HG03159 (cell line): ENCODE measurements around the gene GNAZ.

ENCODE experiments used
- ATAC-seq: cut with Tn5 transposase; IDR thresholded peaks from one replicate; pipeline ENCODE4 v1.9.1; 2021; ENCODE audit warnings: mild to moderate bottlenecking, moderate library complexity; ENCODE audit not compliant: unreplicated experiment

The GNAZ gene

DNA sequence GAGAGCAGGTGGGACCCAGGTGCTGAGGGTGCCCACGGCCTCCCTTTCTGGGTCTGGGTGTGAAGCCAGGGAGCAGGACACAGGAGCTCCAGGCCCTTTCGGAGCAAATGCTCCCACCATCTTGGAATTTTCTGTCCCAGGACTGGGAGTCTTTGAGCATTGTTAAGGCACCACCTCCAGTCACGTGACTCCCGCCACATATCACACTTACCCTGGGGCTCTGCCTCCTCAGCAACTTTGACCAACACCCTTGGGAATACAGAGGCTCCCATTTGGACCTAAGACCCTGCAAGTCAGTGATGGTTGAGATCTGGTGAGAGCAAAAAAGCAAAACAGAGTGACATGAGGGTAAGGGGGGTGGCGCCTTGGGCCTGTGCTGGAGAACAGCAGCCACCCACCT lies 35.6 kb downstream of the GNAZ start:
- ATAC-seq: no peak

DNA sequence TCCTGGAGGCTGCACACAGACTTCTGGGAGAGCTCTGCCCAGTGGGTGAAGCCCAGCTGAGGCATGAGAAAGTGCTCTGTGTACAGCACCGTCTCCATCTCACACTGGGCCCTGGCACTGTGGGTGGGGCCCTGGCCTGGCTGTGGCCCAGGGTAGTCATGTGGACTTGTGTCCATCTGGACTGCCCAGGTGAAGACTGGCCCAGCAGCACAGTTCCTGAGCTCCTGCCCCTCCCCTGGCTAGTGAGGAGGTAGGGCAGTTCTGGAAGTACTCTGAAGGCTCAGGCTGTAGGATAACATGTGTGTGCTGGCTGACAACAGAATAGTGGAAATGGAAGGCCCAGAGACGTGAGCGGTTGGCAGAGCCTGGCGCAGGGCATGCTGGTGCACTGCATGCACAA lies 36.0 kb downstream of the GNAZ start:
- no peak for ATAC-seq

DNA sequence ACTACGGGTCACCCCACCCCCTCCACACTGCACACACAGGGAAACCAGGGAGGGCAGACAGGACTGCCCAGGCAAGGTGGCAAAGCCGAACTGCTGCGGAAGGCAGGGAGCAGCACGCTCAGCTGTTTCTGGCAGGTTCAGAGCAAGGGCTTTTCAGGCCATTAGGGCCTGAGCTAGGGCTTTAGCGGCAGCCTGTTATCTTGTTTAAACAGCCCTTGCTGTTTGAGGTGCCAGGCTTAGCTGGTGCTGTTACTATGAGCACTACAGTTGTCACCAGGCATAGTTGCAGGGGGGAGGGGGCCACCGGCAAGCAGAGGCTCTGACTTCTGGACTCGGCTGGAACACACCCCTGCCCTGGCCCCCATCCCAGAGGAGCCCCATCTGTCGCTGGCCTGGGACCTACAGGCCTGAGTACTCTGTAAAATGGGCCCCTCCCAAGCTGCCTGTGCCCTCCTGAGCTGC lies 36.6 kb downstream of the GNAZ start:
- ATAC-seq: no peak

DNA sequence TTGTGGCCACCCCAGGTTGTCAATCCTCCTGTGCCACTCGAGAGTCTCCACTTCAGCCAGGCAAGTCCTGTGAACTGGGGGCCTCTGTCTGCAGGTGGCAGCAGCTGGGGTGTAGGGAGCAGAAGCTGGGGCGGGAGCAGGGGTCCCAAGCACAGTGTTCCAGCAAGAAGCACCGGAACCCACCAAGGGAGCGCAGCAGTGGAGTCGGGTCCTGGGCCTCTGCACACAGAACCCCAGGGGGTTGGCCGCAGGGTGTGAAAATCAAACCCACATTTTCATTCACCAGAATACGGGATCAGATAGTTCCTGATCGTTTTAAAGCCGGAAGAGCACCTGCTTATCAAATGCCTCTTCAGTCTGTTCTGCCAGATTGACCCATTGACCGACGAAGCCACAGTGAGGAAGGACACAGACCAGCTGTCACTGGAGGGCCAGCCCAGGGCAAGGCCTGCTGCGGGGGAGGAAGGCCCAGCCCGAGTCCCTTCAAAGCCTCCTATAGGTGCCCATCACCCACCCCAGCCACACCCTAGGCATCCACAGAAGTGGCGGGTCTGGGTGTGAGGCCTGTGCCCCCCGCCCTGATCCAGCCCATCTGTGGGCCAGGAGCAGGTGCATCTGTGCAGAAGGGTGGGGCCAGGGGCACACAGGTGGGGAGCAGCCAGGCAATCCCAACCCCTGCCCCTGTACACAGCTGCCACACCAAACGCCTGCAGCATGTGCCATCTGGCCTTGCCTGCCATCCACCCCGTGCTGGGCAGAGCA lies 37.3 kb downstream of the GNAZ start:
- ATAC-seq: no peak

DNA sequence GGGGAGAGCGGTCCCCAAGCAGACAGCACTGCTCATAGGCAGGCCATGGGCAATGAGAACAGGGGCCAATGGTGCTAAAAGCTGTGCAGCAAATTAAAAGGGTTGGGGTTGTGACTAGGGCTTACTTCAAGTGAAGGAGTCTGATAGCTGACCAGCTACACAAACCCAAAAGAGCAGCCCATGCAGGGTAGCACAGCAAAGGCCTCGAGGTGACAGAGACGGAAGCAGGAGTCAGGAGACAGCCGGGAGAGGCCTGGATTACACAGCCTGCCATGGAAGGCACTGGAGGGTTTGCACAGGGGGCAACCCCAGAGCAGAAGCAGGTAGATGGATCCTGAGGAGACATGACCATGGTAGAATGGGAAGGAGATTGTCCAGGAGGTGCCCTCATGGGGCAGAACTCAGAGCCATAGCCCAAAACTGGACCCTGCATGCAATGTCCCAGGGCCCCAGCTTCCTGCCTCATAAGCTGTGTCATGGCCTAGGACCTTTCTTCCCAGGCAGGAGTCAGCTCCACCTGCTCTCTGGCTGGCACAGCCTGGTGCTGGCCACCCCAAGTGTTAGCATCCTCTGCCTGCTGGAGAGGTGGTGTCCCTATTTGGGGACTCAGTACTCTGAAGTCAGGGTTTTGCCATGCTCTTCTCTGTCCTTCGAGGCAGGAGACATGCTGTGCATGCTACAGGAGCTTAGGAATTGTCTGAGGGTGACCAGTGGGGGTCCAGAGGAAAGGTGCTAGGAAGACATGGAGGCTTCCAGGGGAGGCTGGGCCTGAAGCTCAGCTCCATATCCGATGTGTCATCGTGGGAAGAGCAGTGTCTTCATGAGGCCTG lies 38.1 kb downstream of the GNAZ start:
- no peak for ATAC-seq

DNA sequence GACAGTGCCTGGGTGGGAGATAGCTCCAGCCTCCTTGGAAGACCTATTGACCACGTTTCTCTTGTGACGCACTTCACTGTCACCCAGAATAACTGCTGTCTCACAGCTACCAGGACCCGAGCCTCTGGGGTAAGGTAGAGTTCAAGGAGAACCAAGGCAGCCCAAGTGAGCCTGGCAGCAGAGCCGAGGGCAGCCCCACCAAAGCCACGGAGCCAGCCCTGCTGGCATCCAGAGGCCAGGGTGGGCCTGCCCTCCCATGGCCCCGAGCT lies 38.7 kb downstream of the GNAZ start:
- ATAC-seq: no peak

DNA sequence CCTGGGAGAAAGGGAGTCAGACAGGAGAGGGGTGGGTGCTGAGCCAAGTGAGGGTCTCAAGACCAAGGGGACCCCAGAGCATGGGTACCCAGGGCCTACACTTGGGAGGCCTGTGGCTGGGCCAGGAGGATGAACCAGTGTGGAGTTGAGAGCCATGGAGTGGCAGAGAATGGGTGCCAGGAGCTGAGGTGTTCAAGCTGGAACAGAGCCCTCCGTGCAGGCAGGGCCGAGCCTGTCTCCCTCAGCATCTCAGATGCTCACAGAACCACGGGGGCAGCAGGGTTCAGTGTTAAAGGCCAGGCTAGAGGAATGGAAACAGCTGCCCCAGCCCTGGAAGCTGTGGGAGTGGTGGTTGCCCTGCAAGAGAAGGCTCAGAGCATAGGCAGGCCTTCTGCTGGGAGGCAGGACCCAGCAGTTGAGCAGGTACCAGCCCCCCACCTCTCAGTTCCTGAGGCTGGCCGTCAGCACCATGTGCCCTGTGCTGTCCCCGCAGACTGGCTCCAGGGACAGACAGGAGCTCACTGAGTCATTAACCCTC lies 39.2 kb downstream of the GNAZ start:
- no peak for ATAC-seq

DNA sequence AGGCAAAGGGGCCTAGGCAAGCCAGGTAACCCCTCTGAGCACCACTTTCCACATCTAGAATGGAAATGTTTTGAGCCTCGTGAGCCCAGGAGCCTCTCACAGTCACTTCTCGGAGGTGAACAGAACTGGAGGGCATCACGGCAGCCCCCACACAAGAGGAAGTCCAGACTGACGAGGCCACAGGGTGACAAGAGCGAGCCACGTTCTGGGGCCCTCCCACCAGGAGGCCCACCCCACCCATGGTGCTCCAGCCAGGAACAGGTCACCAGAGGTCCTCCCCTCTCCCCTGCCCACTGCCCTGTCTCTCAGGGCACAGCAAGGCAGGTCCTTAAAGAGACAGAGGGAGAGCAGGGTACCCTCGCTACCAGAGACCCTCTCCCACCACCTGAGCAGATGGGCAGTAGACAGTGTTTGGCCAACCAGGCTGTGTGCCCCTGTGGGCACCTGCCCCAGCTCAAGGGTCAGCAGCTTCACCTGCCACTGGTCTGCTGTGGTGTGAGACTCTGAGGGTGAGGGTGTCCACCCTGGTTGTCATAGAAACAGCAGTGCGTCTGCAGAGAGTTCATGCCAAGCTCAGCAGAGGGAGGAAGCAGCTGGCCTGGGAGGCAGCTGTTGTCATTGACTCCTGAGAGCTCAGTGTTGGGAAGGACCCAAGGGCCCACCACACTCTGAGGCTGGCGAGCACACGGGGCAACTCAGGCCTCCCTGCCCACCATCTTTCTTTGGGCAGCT lies 40.0 kb downstream of the GNAZ start:
- ATAC-seq: no peak

DNA sequence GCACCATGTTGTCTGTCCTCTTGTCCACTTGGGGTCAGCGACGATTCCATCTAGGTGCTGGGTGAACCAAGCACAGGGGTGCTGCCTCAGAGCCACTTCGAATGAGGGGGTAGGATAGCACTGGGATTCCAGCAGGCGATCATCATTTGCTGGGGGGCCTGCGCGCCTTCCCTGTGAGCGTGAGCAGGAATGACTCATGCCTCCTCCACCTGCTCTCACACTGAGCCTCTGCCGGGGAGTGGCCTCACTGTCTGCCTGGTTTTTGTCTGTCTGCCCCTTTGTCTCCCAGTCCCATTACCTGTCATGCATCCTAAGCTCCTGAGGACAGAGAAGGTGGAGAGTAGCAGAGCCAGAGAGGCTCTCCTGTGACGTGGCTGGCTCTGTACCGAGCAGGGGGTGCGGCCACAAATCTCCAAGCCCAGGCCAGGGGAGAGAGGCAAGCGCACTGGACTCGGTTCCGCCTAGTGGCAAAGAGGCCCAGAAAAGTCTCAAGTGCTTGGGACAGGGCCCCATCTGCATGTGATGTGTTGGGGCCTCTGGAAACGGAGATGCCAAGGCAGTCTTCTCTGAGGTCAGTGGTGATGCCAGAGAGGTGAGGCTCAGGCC lies 40.7 kb downstream of the GNAZ start:
- no peak for ATAC-seq

DNA sequence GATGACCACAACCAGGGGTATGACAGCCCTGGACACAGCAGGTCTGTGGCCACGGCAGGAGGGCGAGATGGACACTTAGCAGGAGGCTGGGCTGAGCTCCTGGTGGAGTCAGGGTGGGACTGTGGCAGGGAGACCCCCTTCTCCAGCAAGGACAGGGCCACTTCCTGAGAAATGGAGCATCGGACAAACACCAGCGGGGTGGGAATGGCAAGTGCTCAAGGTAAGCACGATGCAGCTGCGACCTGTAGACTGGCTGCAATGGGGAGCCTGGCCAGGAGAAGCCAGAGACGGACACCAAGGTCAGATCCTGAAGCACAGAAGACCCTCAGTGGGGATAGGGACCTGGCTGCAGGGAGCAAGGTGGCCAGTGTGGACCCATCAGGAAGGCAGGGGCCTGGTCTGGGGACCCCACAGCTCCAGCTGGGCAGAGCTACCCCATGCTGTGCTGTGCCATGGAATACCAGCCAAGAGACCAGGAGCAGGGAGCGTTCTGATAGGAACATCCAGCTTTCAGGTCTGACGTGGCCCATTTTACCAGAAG lies 42.2 kb downstream of the GNAZ start:
- ATAC-seq: no peak

DNA sequence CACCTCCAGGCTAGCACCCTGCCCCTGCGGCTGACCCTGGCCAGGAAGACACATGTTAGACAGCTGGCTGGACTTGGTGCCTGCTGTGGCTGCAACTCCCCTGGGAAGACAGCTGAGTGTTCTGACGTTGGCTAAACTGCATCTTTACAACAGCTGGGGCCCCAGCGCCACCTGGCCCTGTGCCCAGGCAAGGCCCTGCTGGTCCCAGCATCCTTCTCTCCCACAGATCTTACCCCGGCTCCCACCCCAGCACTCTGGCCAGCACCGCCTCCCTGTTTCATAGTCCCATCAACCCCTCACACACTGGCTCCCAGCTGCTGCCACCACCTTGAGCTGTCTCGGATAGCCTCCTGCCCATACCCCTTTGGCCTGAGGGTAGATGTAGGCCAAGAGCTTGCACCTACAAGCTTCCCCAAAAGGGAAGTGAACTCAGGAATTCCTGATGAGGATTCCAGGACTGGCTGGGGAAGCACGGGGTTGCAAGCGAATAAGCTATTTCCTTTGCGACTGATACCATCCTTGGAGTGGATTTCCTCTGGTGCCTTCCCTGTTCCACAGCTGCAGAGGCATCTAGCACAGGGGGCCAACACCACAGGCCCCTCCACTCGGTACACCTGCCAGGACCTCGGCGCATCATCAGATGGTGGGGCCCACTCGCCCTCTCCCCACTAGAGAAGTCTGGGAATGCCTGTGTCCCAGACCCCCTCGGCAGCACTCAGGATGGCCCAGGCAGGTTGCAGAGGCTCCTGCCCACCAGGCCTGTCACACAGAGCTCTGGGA lies 42.9 kb downstream of the GNAZ start:
- ATAC-seq: no peak

DNA sequence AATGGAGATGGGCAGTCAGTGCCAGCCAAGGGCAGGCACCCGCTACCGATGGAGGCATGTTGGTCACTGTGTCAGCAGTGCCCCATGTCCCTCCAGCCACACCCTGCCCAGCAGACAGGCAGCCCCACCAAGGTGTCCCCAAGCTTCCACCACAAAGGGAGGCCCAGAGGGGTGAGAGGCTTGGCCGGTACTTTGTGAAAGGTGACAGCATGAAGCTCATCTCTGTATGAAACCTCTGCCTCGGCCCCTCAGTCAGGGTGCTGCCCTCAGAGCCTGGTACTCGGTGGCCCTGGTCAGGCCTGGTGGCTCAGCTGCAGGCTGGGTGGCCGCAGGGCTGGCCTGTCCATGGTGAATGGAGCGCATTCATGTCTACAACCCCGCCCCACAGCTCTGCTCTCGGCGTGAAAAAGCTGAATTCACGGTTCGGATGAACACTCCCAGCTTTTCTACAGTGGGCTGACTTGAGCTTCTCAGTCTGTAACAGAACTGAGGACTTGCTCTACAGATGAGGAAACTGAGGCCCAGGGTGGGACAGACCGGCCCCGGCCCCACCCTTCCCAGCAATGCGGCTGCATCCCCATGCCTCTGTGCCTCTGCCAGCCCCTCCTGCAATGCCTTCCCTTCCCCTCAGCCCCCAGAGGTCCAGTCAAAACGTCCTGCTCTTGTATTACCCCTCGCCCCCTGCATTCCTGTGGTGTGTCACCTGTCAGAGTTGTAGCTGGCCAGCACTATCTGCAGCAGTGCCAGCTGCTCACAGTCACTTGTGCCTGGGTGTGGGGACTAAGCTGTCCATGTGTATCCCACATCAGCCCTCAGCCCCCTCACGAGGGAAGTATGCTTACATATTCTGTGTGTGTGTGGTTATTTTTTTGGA lies 43.8 kb downstream of the GNAZ start:
- ATAC-seq: no peak

DNA sequence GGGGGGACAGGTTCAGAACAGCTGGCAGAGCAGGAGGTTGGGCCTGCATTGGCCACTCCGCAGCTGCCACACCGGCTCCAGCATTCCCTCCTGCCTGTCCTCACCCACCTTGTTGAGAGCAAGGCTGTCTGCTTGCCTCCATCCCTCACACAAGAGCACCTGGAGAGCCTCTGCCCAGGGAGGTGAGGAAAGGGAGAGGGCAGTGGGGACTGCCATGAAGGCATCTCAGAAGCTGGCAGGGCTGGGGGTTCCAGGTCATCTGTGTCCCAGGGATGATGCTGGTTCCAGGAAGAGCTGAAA lies 44.4 kb downstream of the GNAZ start:
- ATAC-seq: no peak

DNA sequence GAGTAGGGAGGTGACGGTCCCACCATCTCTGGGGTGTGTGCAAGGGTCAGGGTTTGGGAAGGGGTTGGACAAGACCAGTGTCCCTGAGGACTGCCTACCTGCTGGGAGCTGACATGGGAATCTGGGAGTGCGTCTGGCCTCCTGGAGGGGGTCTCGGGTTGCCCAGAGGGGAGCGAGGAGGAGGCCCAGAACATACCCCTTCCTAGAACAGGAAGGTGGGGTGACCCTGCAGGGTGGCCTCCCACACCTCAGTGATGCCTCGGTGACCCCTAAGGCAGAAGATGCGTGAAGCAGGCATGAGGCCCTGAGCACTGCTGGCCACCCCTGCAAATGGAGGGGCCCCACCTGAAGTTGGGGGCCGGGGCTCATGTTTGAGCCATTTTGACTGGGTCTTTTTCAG lies 45.0 kb downstream of the GNAZ start:
- ATAC-seq: no peak

DNA sequence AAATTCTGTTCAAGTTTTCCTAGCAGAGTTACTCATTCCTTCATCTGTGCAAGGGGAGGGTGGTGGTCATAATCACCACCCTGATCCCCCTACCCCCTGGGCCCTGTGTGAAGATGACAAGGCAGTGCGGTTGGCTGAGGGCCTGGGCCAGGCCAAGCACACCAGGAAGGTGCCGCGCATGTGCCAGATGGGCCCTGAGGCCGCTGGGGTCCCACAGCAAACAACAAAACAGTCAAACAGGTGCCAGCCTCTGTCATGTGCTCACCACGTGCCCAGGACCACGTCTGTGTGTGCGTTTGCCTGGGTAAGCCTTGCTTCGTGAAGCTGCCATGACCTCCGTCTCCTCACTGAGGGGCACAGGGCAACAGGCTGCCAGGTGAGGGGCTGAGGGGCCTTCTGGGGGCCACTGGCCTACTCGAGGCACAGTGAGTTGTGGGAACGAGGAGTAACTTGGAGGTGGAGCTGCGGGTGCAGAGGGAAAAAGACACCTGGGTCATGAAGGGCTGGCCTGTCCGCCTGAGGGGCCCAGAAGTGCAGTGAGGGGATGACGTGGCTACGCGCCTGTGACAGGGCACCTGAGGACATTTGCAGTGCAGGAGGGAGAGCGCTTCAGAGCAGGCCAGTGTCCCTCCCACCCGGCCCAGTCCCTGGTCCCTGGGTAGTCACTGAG lies 45.6 kb downstream of the GNAZ start:
- ATAC-seq: no peak

DNA sequence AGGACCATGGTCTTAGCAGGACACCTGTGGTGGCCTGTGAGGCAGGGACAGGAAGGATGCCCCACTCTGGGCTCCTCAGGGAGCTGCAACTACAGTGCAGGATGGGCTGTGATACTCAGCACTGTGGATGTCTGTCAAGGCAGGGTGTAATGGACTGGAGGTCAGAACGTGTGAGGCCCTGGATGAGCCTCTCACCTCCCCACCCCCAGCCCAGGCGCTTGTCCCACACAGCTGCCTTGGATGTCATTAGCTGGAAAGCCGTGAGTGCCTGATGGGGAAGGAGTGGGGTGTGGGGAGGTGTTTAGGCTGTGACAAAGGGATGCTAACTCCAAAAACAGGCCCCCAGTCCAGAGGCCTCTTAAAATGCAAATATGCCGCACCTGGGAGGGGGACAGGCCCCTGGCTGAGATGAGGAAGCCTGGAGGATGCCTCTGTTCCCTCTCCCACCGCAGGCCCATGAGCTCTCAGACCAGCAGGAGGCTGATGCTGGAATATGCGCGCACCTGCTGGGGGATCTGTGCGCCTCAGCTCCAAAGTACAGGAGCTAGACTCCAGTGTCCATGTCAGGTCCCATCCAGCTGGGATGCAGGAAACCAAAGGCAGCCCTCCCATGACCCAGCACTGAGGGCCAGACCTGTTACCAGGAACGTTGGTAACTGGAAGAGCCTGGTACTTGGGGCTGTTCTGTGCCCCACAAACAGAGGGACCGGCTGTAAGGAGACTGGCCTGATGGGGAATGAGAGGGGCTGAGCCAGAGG lies 46.4 kb downstream of the GNAZ start:
- no peak for ATAC-seq

DNA sequence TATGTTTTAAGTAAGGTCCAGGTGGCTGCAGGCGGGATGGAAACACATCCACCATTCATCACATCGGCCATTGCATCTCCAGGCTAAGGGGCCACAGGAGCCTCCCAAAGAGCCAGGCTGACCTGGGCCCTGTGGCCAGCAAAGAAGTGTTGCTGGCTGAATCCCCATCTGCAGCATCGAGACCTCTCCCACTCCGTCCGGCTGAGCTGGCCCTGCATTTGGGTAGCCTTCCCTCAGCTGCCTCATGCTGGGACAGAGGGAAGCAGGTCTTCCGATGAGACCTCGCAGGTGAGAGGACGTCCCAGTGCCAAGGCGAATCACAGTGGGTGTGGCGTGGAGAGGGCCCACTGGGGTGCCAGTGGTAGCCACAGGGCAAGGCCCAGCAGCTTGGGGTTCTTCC lies 47.0 kb downstream of the GNAZ start:
- no peak for ATAC-seq
